ENCODE results near the gene SPOCK1.
"Not testable (repeated sequence)": the region's sequence is repeated elsewhere in the genome, so short reads cannot be mapped to it uniquely, and the experiment has no call there.

SPOCK1 gene

GRCh38 chr5:137498736-137499505 is at the start of gene SPOCK1:
SPOCK1 (minus strand) TSS chr5:137499326.
- peak; percentile 96 for DNase-seq (ENCODE audit: low spot score)

DNA sequence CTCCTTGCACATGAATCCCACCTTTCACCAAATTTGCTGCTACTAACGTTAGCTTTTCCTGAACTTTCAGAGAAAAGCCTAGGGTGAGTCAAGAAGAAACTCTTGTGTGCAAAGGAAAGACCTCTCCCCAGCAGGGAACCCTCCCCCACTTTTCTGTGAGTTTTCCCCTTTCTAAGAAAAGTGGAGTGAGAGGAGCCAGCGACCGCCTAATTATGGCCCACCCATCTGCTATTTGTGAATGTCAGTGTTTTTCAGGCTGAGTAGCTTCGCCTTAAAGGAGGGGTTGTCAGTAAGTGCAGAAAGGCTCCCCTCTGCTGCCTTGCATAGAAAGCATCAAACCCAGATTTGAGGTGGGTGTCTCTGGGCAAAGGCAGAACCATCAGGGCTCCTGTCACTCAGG is 46.8 kb upstream of the SPOCK1 start:
- DNase-seq (ENCODE audit: low spot score), result no peak

- DNase-seq (ENCODE audit: low spot score), result not testable (repeated sequence)
Observed at GRCh38 chr5:137535449-137535848, 36.3 kb upstream of the SPOCK1 start.

- DNase-seq (ENCODE audit: low spot score), result no peak
Observed at GRCh38 chr5:137533963-137534362, 34.8 kb upstream of the SPOCK1 start.

- DNase-seq (ENCODE audit: low spot score), result no peak
Observed at GRCh38 chr5:137531266-137531665, 32.1 kb upstream of the SPOCK1 start.

DNA sequence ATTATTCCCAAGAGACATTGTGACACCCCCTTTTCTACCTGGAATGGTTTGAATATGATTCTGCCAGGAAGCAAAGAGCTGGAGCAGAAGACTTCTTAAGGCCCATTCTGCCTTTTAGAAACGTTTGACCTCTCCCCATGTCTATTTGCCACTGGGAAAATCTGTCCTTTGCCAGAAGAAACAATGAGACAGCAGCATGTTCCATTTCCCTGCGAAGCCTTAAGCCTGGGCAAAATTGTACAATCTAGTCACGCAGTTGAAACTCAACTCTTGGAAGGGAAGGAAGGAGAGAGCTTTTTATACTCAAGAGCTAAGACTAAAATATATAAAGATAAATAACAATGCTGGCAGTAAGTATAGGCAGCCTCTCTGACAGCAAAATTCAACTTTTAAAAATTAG is 22.1 kb upstream of the SPOCK1 start:
- no peak for DNase-seq (ENCODE audit: low spot score)

- no peak for DNase-seq (ENCODE audit: low spot score)
Observed at GRCh38 chr5:137516961-137517360, 17.8 kb upstream of the SPOCK1 start.

DNA sequence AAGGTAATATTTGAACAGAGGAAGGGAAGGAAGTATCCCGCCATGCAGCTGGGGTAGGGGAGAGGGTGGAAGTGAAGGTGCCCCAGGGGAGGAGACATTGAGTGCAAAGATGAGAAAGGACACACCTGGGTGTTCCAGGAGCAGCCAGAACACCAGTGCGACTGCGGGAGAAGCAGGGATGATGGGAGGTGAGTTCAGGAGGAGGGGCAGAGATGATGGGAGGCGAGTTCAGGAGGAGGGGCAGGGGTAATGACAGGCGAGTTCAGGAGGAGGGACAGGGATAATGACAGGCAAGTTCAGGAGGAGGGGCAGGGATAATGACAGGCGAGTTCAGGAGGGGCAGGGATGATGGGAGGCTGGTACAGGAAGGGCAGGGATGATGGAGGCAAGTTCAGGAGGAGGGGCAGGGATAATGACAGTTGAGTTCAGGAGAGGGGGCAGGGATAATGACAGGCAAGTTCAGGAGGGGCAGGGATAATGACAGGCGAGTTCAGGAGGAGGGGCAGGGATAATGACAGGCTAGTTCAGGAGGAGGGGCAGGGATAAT is 17.2 kb upstream of the SPOCK1 start:
- DNase-seq (ENCODE audit: low spot score), result no peak

GRCh38 chr5:137515238-137515637 is 16.1 kb upstream of the SPOCK1 start:
- no peak for DNase-seq (ENCODE audit: low spot score)

DNA sequence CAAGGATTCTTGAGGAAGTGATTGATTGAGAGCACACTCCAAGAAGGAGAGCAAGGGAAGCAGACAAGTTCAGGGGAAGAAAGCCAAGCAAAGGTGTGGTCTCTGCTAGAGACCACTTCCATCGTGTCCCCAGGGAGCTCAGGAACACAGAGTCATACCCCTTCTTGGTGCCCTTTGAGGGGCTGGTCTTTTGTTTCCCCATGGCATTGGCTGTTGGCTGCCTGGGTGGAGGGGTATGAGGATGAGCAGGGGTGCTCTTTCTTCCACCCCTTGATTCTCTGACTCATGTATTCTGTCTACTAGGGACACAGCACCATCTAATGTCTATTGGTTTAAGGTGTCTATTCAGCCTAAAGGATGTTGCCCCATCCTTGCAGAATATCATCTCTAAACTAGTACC is 11.5 kb upstream of the SPOCK1 start:
- DNase-seq (ENCODE audit: low spot score), result no peak

DNA sequence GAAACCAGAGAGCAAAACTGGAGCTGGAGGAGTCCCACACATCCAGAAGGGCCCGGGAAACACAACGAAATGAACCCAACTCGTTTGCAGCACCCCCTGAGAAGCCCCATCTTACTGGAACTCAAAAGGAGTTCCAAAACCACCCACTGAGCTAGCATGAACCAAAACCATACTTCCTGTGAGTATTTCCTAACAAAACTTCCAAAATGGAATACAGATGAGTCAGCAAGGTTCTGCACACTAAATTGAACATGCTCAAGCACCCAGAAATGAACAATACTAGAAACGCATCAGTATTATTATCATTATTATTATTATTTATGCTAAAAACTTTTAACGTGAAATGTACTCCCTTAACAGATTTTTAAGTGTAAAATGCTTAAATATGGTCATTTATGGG is 8.0 kb upstream of the SPOCK1 start:
- no peak for DNase-seq (ENCODE audit: low spot score)

- DNase-seq (ENCODE audit: low spot score), result no peak
Observed at GRCh38 chr5:137506296-137506695, 7.2 kb upstream of the SPOCK1 start.

DNA sequence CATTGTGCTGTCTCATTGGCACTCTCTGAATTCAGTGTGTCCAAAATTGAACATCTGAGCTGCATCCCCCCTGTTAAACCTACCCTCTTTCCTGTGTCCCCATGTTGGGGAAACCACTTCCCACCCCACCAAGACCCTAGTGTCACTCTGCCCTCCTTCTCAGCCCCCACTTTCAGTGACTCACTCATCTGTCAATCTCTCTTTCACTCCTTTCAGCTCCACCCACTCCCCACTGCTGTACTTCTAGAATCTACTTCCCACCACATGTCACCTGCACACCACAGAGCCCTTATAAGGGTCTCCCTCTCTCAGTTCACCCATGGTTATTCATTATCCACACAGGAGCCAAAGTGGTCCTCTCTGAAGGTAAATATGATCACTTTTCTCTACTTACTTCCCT is 5.8 kb upstream of the SPOCK1 start:
- DNase-seq (ENCODE audit: low spot score), result no peak

DNA sequence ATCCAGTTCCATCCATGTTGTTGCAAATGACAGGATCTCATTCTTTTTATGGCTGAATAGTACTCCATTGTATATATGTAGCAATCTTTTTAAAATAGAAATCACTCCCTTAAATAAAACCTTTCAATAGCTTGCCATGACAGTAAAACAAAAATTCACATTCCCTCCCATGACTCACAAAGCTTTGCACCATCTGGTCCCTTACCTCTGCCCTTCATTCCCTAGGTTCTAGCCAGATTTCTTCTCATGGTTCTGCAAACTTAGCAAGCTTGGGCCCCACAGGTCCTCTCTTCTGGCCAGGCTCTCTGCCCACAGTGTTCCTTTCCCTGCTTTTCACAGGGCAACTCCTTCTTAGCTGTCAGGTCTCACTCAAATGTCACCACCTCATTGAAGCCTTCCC is 4.3 kb upstream of the SPOCK1 start:
- DNase-seq (ENCODE audit: low spot score), result no peak

- no peak for DNase-seq (ENCODE audit: low spot score)
Observed at GRCh38 chr5:137502632-137503031, 3.5 kb upstream of the SPOCK1 start.

DNA sequence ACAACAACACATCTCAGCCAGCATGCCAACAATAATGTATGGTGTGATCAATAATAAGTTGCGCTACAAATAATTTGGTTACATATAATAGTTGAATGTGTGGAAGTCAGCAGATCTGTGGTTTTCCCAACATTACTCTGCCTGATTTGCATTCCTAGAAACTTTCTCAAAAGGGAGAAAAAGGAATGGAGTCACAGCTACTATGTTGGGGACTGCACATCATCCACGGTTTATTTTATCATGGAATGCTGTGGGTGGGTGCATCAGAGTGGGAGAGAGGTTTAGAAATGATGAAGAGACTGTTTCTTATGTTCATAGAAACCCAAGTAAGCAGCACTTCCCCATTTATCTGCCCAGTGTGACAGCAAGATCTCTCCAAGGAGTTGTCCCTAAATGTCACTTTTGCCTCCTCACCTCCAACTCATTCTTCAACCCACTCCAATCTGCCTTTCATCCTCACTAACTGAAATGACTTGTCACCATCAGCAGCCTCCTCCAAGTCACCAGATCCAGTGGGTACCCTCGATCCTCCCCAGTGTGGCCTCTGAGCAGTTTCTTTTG is 2.8 kb upstream of the SPOCK1 start:
- no peak for DNase-seq (ENCODE audit: low spot score)

GRCh38 chr5:137501226-137501625 is 2.1 kb upstream of the SPOCK1 start:
- DNase-seq (ENCODE audit: low spot score), result no peak

DNA sequence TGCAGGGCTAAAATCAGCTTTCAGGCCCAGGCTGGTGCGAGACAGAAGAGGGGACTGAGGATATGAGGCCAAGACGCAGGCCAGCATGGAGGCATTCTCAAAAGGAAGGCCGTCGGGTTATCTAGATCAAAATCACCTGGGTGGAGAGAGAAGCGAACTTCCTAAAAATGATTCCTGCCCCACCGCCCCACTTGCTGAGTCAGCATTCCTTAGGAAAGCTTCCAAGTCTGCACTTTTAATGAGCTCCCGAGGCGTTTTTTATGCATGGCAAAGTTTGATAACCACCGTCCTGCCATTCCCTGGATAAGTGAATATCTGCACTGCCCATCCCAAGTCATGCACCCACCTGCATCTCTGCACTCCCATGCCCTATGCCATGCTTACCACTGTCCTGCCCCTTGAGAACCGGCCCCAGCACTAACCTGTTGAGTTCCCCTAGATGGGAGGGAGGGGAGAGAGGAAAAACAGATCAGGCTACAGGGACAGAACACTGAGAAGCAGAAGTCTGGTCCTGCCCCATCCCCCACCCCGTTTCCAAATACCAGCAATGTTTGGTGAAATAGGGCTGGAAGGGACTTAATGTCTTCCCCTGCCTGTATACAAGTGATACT is 1.6 kb upstream of the SPOCK1 start:
- no peak for DNase-seq (ENCODE audit: low spot score)

DNA sequence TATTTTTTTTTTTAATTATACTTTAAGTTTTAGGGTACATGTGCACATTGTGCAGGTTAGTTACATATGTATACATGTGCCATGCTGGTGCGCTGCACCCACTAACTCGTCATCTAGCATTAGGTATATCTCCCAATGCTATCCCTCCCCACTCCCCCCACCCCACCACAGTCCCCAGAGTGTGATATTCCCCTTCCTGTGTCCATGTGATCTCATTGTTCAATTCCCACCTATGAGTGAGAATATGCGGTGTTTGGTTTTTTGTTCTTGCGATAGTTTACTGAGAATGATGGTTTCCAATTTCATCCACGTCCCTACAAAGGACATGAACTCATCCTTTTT is 351 bp upstream of the SPOCK1 start:
- DNase-seq (ENCODE audit: low spot score), result not testable (repeated sequence)

DNA sequence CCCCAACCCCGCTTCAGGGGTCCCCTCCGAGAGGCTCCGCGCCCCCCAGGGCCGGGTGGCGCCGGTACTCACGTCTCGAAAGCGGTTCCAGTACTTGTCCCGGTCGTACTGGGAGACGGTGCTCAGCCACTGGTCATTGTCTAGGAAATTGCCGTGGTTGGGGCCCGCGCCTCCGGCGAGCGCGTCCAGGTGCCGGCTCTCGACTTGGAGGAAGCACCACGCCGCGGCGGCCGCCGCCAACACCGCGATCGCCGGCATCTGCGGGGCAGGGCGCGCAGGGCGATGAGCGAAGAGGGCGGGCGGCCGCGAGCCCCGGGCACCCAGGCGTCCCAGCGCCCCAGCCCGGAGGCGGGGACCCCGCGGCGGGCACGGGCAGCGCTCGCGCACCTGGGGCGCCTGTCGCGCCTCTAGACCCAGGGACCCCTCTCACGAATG is 808 bp downstream of the SPOCK1 start:
- peak; percentile 73 for DNase-seq (ENCODE audit: low spot score)

DNA sequence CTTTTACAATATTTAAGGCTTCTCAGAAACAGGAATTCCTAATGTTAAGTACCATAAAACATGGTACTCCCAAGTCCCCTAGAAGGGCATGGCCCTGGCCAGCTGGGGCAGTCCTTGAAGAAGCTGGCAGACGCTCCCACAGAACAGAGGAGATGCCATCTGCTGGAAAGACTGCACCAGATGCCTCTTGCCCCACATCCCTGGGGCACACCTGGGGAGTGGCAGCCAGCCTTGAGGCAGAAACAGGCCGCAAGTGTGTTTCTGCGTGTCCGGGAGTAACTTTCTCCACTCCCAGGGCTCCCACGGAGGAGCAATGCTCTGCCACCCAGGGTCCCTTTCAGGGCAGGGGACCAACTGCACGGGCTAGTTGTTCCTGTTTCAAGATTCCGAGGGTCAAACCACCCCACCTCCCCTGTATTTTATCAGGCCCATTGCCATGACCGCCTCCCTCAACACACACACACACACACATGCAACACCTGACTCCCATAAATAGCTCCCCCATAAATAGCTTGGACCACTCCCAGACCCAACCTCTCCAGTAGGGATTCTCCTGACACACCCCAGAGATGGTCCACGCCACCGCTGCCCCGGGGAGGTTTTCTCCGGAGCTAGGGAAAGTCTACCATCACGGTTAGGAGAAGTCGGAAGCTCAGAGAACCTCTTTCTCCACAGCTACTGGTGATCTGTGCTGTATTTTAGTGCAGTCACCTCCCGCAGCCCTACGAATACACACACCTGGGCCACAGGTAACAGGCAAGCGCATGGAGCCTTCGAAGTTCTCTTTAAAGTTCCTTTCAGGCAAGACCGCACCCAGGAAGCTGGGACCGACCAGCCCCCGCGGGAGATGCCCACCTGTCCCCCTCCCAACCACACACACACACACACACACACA is 1.5 kb downstream of the SPOCK1 start:
- DNase-seq (ENCODE audit: low spot score), result no peak

DNA sequence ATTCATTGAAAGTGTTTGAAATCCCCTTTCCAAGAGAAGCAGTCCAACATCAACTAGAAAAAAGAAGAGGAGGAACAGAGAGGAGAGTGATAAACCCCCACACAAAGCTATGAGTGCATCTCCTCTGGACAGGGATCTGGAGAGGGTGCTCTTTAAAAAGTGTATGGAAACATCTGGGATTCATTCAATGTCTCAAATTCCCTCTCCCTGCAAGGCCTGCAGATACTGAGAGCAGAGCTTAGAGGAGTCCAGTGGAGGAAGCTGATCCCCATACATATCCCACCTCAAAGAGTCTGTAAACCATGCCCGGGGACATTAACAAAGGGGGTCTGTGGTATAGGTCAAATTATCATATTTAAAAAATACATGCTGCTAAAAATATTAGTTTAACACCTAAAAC is 2.2 kb downstream of the SPOCK1 start:
- DNase-seq (ENCODE audit: low spot score), result no peak

Measured in AG08396 (cell line).